Adrenal gland (tissue), 12 donors: ENCODE data around the gene DOCK4. TPM values are rescaled to one million over a fixed set of nuclear protein-coding genes. Genes with fewer than 3 reads are reported as not detected.

Experiments
- DNase-seq, 7 donors: peaks; one replicate each; pipeline ENCODE4 v3.0.0-alpha.2; 2019 to 2020
- H3K27ac ChIP-seq, 5 donors: fragments of 200-600 bp; sonication (generic) in 4 of 5; 1 replicate in 3 of 5; 2 replicates in 2 of 5; pipeline versions ENCODE4 v1.5.1 to v1.8.0; 2016 to 2020; ENCODE audit warnings: mild to moderate bottlenecking in 1 of 5
- H3K27me3 ChIP-seq: fragments of 200-600 bp; 2 replicates; pipeline ENCODE4 v1.8.0; 2021
- H3K36me3 ChIP-seq, 2 donors: fragments of 200-600 bp; replicated peaks in 1 of 2; 1 replicate in 1 of 2; 2 replicates in 1 of 2; pipeline versions ENCODE4 v1.5.1 to v1.8.0; 2018 to 2022
- H3K4me1 ChIP-seq, 2 donors: fragments of 200-600 bp; replicated peaks in 1 of 2; 1 replicate in 1 of 2; 2 replicates in 1 of 2; pipeline versions ENCODE4 v1.5.1 to v1.8.0; 2018 to 2021
- H3K4me3 ChIP-seq, 4 donors: fragments of 200-600 bp; sonication (generic) in 3 of 4; one replicate each; pipeline ENCODE4 v1.5.1; 2016 to 2018
- H3K9me3 ChIP-seq, 3 donors: fragments of 200-600 bp; sonication (generic) in 1 of 3; replicated peaks in 1 of 3; 1 replicate in 2 of 3; 2 replicates in 1 of 3; pipeline versions ENCODE4 v1.5.1 to v1.8.0; 2016 to 2021
- POLR2A ChIP-seq, 2 donors: fragments of 450-650 bp; IDR thresholded peaks; one replicate each; pipeline ENCODE4 v1.6.1; 2017; ENCODE audit warnings: antibody characterized with exemption in 2 of 2, mild to moderate bottlenecking in 2 of 2, moderate library complexity in 1 of 2
- WGBS, 4 donors: extraction: QIAGEN DNeasy Blood & Tissue Kit in 2 of 4; methylation state at CpG; one replicate each; pipeline versions ENCODE4 v1.1.5 to v1.1.7; 2013 to 2017; 5-methylcytosine and 5-hydroxymethylcytosine counted together
- intact Hi-C, 2 donors: fragments of 100-400 bp; cut with DNase I; formaldehyde crosslinking; loops; one replicate each; pipeline versions ENCODE4 v1.14.1 to v1.15.0; 2022 to 2023
- polyA plus RNA-seq, 3 donors: library from polyadenylated mRNA; stranded (reverse); fragments of 200-250 nt in 2 of 3; fragments of 350-450 nt in 1 of 3; fragmentation: Illumina TruSeq in 1 of 3; extraction: RNeasy Lipid Tissue Mini Kit (QIAGEN cat#74804) in 1 of 3; gene quantifications; one replicate each; pipeline ENCODE4 v1.2.3, GENCODE V29; 2013 to 2014
- total RNA-seq, 9 donors: library from RNA; depleted of rRNA in 4 of 9; stranded (reverse); fragments of >200 nt in 4 of 9; fragments of 120-200 nt in 1 of 9; fragmentation: NEBNext Ultra II Directional in 1 of 9; extraction: Animal tissue kit (Norgen Biotek cat#: 25700) in 1 of 9; gene quantifications; one replicate each; pipeline versions ENCODE4 v1.1.0 to v1.2.4, GENCODE V29; 2013 to 2023
- TF ChIP-seq, protein P1 (sequence below), 6 experiments: fragments of 450-650 bp in 4 of 6; fragments of 200-600 bp in 2 of 6; sonication (generic) in 1 of 6; IDR thresholded peaks; 1 replicate in 5 of 6; 2 replicates in 1 of 6; pipeline versions ENCODE4 v1.5.1 to v1.8.0; 2016 to 2021; ENCODE audit warnings: antibody characterized with exemption in 6 of 6, mild to moderate bottlenecking in 2 of 6, moderate library complexity in 1 of 6
- donor health status: healthy with polysubstance abuse.
- donor health status: Bipolar disorder and iron deficiency.
- donor health status: DM: yes; HTN: yes; CAD: no.
- donor health status: DM: no; HTN: no; CAD: no.
- donor health status: DM: no; HTN: no; CAD: no.
- donor health status: DM: yes; HTN: yes; CAD: no.

DOCK4 gene
- total and polyA plus RNA-seq, 12 donors, result 6.2 to 37.6 (median 21.1) TPM

DNA sequence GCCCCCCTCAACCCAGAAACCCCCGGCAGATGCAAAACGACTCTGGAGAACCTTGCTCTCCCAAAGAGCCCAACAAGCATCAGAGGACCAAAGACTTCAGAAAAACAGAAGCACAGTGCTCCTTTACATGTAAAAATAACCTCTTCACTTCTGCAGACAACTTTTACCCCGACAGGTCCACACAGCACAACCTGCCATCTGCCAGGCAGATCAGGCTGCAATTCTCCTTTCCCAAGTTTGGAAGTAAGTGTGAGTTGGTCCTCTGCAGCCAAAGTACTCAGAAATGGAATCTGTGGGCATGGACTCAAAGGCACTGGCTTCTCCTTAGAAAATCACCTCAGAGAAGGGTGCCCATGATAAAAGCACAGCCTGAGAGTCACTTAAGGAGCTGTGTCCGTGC is 26.0 kb downstream of the DOCK4 start:
- WGBS, 4 donors, result 79 to 86% (median 83%) methylated on average over 4 of the region's 4 CpGs
- H3K27ac ChIP-seq, result no peak overlapping the region
- no peak for TF ChIP-seq POLR2A (IDR thresholded peaks at IDR 0.05)
- TF ChIP-seq, protein P1, sequence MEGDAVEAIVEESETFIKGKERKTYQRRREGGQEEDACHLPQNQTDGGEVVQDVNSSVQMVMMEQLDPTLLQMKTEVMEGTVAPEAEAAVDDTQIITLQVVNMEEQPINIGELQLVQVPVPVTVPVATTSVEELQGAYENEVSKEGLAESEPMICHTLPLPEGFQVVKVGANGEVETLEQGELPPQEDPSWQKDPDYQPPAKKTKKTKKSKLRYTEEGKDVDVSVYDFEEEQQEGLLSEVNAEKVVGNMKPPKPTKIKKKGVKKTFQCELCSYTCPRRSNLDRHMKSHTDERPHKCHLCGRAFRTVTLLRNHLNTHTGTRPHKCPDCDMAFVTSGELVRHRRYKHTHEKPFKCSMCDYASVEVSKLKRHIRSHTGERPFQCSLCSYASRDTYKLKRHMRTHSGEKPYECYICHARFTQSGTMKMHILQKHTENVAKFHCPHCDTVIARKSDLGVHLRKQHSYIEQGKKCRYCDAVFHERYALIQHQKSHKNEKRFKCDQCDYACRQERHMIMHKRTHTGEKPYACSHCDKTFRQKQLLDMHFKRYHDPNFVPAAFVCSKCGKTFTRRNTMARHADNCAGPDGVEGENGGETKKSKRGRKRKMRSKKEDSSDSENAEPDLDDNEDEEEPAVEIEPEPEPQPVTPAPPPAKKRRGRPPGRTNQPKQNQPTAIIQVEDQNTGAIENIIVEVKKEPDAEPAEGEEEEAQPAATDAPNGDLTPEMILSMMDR (IDR thresholded peaks at IDR 0.05), result no peak
- peaks cover 0 to 3% of the 10 kb centered on the region in 2 donors for H3K4me1 ChIP-seq
- no peak overlapping the region for H3K4me3 ChIP-seq
- DNase-seq, result no peak
- intact Hi-C loops, result no loop called here
- no peaks in the 10 kb centered on the region for H3K9me3 ChIP-seq
- H3K36me3 ChIP-seq, result no peaks in the 10 kb centered on the region
- H3K27me3 ChIP-seq, result no peaks in the 10 kb centered on the region

DNA sequence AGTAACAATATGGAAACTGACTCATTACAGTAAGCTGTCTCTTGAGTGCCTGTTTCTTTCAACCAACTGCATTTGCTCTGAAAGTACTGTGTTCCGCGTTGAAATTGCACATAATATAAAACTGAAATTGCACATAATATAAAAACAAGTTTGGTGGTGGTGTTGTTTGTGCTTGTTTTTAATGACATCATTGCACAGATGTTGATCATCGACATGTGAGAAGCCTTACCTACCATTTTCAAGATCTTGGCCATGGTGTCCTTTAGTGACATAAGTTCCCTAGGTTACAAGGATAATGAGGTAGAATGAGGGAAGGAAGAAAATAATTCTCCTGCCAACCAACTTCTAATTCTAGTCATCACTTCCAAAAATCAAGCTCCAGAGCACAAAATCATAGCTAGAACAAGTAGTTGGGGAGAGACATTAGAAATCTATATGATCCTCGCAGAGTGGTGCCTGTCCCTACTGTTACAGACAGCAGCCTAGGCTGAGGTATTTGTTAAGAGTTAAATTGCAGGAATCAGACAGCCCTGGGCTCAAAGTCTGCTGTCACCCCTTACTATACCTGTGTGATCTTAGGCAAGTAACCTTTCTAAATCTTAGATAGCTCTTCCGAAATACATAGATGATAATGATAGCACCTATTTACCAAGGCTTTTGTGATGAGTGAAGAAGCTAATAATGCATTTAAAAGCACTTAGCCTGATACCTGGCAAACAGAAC is 29.3 kb downstream of the DOCK4 start:
- no peak overlapping the region for H3K27ac ChIP-seq
- no peaks in the 10 kb centered on the region for H3K9me3 ChIP-seq
- H3K4me3 ChIP-seq, result no peak overlapping the region
- peaks cover 0 to 3% of the 10 kb centered on the region in 2 donors for H3K4me1 ChIP-seq
- H3K27me3 ChIP-seq, result no peaks in the 10 kb centered on the region
- no peak for DNase-seq
- intact Hi-C loops, result no loop called here
- no peak for TF ChIP-seq POLR2A (IDR thresholded peaks at IDR 0.05)
- TF ChIP-seq, protein P1 (IDR thresholded peaks at IDR 0.05), result no peak
- no peaks in the 10 kb centered on the region for H3K36me3 ChIP-seq
- 94 to 97% (median 96%) methylated on average over 5 of the region's 5 CpGs for WGBS, 4 donors

- Histone ChIP-seq H3K4me3 (no peak overlapping the region), H3K27me3 (no peaks in the 10 kb centered on the region), H3K4me1 (peaks cover 0 to 3% of the 10 kb centered on the region in 2 donors), H3K36me3 (no peaks in the 10 kb centered on the region), H3K9me3 (no peaks in the 10 kb centered on the region), H3K27ac (no peak overlapping the region)
- WGBS, 4 donors, result 58 to 81% (median 78%) methylated on average over 2 of the region's 2 CpGs
- TF ChIP-seq POLR2A (IDR thresholded peaks at IDR 0.05), result no peak
- TF ChIP-seq, protein P1 (IDR thresholded peaks at IDR 0.05), result no peak
- intact Hi-C loops, result no loop called here
- no peak for DNase-seq
Measured at GRCh38 chr7:112176241-112176640, 30.0 kb downstream of the DOCK4 start.

DNA sequence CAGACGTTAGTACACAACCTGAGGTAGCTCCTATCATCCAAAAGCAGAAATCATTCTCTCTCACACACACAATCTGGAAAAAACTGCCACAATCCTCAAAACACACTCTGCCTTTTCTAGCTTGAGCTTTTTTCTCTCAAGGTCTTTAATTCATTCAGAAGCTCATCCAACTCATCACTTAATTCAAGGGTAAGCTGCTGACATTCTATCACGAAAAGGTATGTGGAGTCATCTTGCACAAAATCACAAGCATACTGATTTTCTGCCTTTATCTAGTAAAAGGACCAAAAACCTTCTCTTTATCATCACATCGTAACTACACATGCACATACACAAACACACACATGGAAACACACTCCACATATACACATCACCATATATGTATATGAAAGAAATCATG is 32.0 kb downstream of the DOCK4 start:
- Histone ChIP-seq H3K27me3 (no peaks in the 10 kb centered on the region), H3K36me3 (no peaks in the 10 kb centered on the region), H3K4me3 (no peak overlapping the region), H3K9me3 (no peaks in the 10 kb centered on the region), H3K27ac (no peak overlapping the region), H3K4me1 (no peaks in the 10 kb centered on the region)
- WGBS, 4 donors, result 76 to 86% (median 78%) methylated on average over 3 of the region's 3 CpGs
- intact Hi-C loops, result no loop called here
- no peak for TF ChIP-seq POLR2A (IDR thresholded peaks at IDR 0.05)
- TF ChIP-seq, protein P1 (IDR thresholded peaks at IDR 0.05), result no peak
- no peak for DNase-seq
